Naive B cell (primary cell): ENCODE measurements around the gene TBC1D23. TPM values are rescaled to one million over a fixed set of nuclear protein-coding genes. Genes with fewer than 3 reads are reported as not detected.
A peak's percentile ranks its signal among the peaks of the same experiment; 100 is the strongest.
"Not testable (repeated sequence)": the region's sequence is repeated elsewhere in the genome, so short reads cannot be mapped to it uniquely, and the experiment has no call there.

Experiments used
- ATAC-seq, 2 donors: fragments of 150-1000 bp; cut with Tn5 transposase; 2 replicates each; pipeline ENCODE4 v1.10.0; 2021; ENCODE audit warnings: low read depth in 2 of 2, mild to moderate bottlenecking in 2 of 2, moderate library complexity in 2 of 2
- DNase-seq: peaks from one replicate; pipeline ENCODE4 v3.0.0; 2022
- H3K27ac Mint-ChIP-seq, 6 donors: one replicate each; pipeline ENCODE4 v1.8.0; 2020 to 2022; ENCODE audit warnings: mild to moderate bottlenecking in 6 of 6, mixed read lengths in 6 of 6, moderate library complexity in 5 of 6, inconsistent platforms in 2 of 6
- H3K27me3 Mint-ChIP-seq, 3 donors: one replicate each; pipeline ENCODE4 v1.8.0; 2021 to 2022; ENCODE audit warnings: mixed read lengths in 3 of 3, mild to moderate bottlenecking in 1 of 3
- H3K36me3 Mint-ChIP-seq, 2 donors: one replicate each; pipeline ENCODE4 v1.8.0; 2020 to 2022; ENCODE audit warnings: mixed read lengths in 2 of 2, inconsistent platforms in 1 of 2, mild to moderate bottlenecking in 1 of 2
- H3K4me1 Mint-ChIP-seq, 3 donors: one replicate each; pipeline ENCODE4 v1.8.0; 2020 to 2022; ENCODE audit warnings: mixed read lengths in 3 of 3, inconsistent platforms in 1 of 3, mild to moderate bottlenecking in 1 of 3, moderate library complexity in 1 of 3
- H3K4me3 Mint-ChIP-seq, 8 donors: one replicate each; pipeline ENCODE4 v1.8.0; 2020 to 2022; ENCODE audit warnings: mild to moderate bottlenecking in 8 of 8, mixed read lengths in 8 of 8, moderate library complexity in 8 of 8, inconsistent platforms in 2 of 8
- H3K9me3 Mint-ChIP-seq, 7 donors: one replicate each; pipeline ENCODE4 v1.8.0; 2020 to 2022; ENCODE audit warnings: mixed read lengths in 7 of 7, mild to moderate bottlenecking in 5 of 7, inconsistent platforms in 2 of 7, moderate library complexity in 1 of 7
- polyA plus RNA-seq, 6 donors: library from polyadenylated mRNA; unstranded; fragments of 300-500 nt; fragmentation: Illumina TruSeq; gene quantifications; one replicate each; pipeline ENCODE4 v1.2.3, GENCODE V29; 2021; ENCODE audit warnings: low read depth in 6 of 6

Gene TBC1D23
- polyA plus RNA-seq, 6 donors from 2014 or later = 10.9 to 23.4 (median 18.0) TPM

GRCh38 chr3:100329800-100330489, 69.2 kb downstream of the TBC1D23 start:
- H3K4me1 Mint-ChIP-seq = peaks cover 4 to 13% (median 8%) of the 10 kb centered on the region in 3 donors
- H3K4me3 Mint-ChIP-seq = no peak overlapping the region
- peaks cover 0 to 10% (median 5%) of the 10 kb centered on the region in 7 donors for H3K9me3 Mint-ChIP-seq
- no peak overlapping the region for H3K27ac Mint-ChIP-seq
- H3K27me3 Mint-ChIP-seq = no peaks in the 10 kb centered on the region
- H3K36me3 Mint-ChIP-seq = peaks cover 0 to 17% of the 10 kb centered on the region in 2 donors
- DNase-seq (no peak), ATAC-seq (no peak)

GRCh38 chr3:100330651-100331050, 69.9 kb downstream of the TBC1D23 start:
- H3K27ac Mint-ChIP-seq = no peak overlapping the region
- ATAC-seq = no peak
- no peak overlapping the region for H3K4me3 Mint-ChIP-seq
- no peaks in the 10 kb centered on the region for H3K27me3 Mint-ChIP-seq
- peaks cover 11 to 20% (median 15%) of the 10 kb centered on the region in 3 donors for H3K4me1 Mint-ChIP-seq
- no peak for DNase-seq
- peaks cover 0 to 16% of the 10 kb centered on the region in 2 donors for H3K36me3 Mint-ChIP-seq
- peaks cover 0 to 10% (median 5%) of the 10 kb centered on the region in 7 donors for H3K9me3 Mint-ChIP-seq

- peaks cover 16 to 28% (median 20%) of the 10 kb centered on the region in 3 donors for H3K4me1 Mint-ChIP-seq
- no peak overlapping the region for H3K27ac Mint-ChIP-seq
- H3K36me3 Mint-ChIP-seq = peaks cover 0 to 10% of the 10 kb centered on the region in 2 donors
- peak overlapping the region in 2 of 8 donors; percentile 23 to 68 for H3K4me3 Mint-ChIP-seq
- peaks cover 0 to 10% (median 5%) of the 10 kb centered on the region in 7 donors for H3K9me3 Mint-ChIP-seq
- DNase-seq = no peak
- ATAC-seq = no peak
- no peaks in the 10 kb centered on the region for H3K27me3 Mint-ChIP-seq
Observed at GRCh38 chr3:100331660-100332059, 70.9 kb downstream of the TBC1D23 start.

GRCh38 chr3:100333051-100333450, 72.3 kb downstream of the TBC1D23 start:
- DNase-seq (no peak), ATAC-seq (no peak)
- Mint-ChIP-seq H3K9me3 (no peaks in the 10 kb centered on the region), H3K4me3 (peak overlapping the region in 4 of 8 donors; percentile 29 to 97 (median 92)), H3K27ac (peak overlapping the region in 2 of 6 donors; percentile 89 to 90), H3K4me1 (peaks cover 16 to 28% (median 20%) of the 10 kb centered on the region in 3 donors), H3K27me3 (no peaks in the 10 kb centered on the region), H3K36me3 (no peaks in the 10 kb centered on the region)

- Mint-ChIP-seq H3K36me3 (peaks cover 3% of the 10 kb centered on the region in 2 donors), H3K9me3 (no peaks in the 10 kb centered on the region), H3K27ac (peak overlapping the region; percentile 62 to 94 (median 90)), H3K4me3 (peak overlapping the region; percentile 84 to 97 (median 92)), H3K4me1 (peaks cover 16 to 28% (median 20%) of the 10 kb centered on the region in 3 donors), H3K27me3 (no peaks in the 10 kb centered on the region)
- ATAC-seq (no peak), DNase-seq (no peak)
Observed at GRCh38 chr3:100333970-100334487, 73.2 kb downstream of the TBC1D23 start.

GRCh38 chr3:100334488-100335351, 73.9 kb downstream of the TBC1D23 start, which contains the start of gene NIT2:
TSS of gene NIT2 (plus strand) at chr3:100334757. CDS start at chr3:100334792, 35 bp downstream.
- peak within 1 kb of the TSS; percentile 90 to 98 (median 94) for H3K27ac Mint-ChIP-seq
- DNase-seq (peak; percentile 78), ATAC-seq (peak; percentile 94 to 95)
- H3K27me3 Mint-ChIP-seq = no peaks in the 10 kb centered on the region
- no peaks in the 10 kb centered on the region for H3K9me3 Mint-ChIP-seq
- H3K4me1 Mint-ChIP-seq = peaks cover 16 to 28% (median 20%) of the 10 kb centered on the region in 3 donors
- peaks cover 6 to 7% of the 10 kb centered on the region in 2 donors for H3K36me3 Mint-ChIP-seq
- H3K4me3 Mint-ChIP-seq = peak within 1 kb of the TSS; percentile 91 to 97 (median 94)

- Mint-ChIP-seq H3K4me1 (peaks cover 16 to 28% (median 20%) of the 10 kb centered on the region in 3 donors), H3K27ac (peak overlapping the region; percentile 78 to 98 (median 94)), H3K9me3 (no peaks in the 10 kb centered on the region), H3K4me3 (peak overlapping the region; percentile 91 to 97 (median 94)), H3K27me3 (no peaks in the 10 kb centered on the region), H3K36me3 (peaks cover 6 to 8% of the 10 kb centered on the region in 2 donors)
- ATAC-seq (peak; percentile 52 to 63), DNase-seq (peak; percentile 25)
Observed at GRCh38 chr3:100335434-100335833, 74.6 kb downstream of the TBC1D23 start.

GRCh38 chr3:100336229-100336628, 75.4 kb downstream of the TBC1D23 start:
- H3K36me3 Mint-ChIP-seq = peaks cover 13 to 15% of the 10 kb centered on the region in 2 donors
- DNase-seq, H3K27me3 Mint-ChIP-seq, ATAC-seq, H3K9me3 Mint-ChIP-seq: not testable (repeated sequence)
- peak overlapping the region in 1 of 6 donors; percentile 90 for H3K27ac Mint-ChIP-seq
- H3K4me1 Mint-ChIP-seq = peaks cover 16 to 28% (median 20%) of the 10 kb centered on the region in 3 donors
- peak overlapping the region in 5 of 8 donors; percentile 17 to 97 (median 91) for H3K4me3 Mint-ChIP-seq

GRCh38 chr3:100338911-100339310, 78.1 kb downstream of the TBC1D23 start:
- Mint-ChIP-seq H3K4me1 (peaks cover 15 to 21% (median 19%) of the 10 kb centered on the region in 3 donors), H3K27ac (peak overlapping the region in 1 of 6 donors; percentile 65), H3K9me3 (peaks cover 0 to 6% (median 0%) of the 10 kb centered on the region in 7 donors), H3K27me3 (no peaks in the 10 kb centered on the region), H3K4me3 (peak overlapping the region in 1 of 8 donors; percentile 45), H3K36me3 (peaks cover 34 to 36% of the 10 kb centered on the region in 2 donors)
- no peak for DNase-seq
- ATAC-seq = no peak

- H3K4me3 Mint-ChIP-seq = no peak overlapping the region
- peaks cover 12 to 15% (median 13%) of the 10 kb centered on the region in 3 donors for H3K4me1 Mint-ChIP-seq
- H3K9me3 Mint-ChIP-seq = peaks cover 0 to 6% (median 0%) of the 10 kb centered on the region in 7 donors
- no peaks in the 10 kb centered on the region for H3K27me3 Mint-ChIP-seq
- peaks cover 39 to 45% of the 10 kb centered on the region in 2 donors for H3K36me3 Mint-ChIP-seq
- ATAC-seq (no peak), DNase-seq (no peak)
- H3K27ac Mint-ChIP-seq = no peak overlapping the region
Observed at GRCh38 chr3:100339786-100340185, 79.0 kb downstream of the TBC1D23 start.

GRCh38 chr3:100340527-100340926, 79.7 kb downstream of the TBC1D23 start:
- Mint-ChIP-seq H3K4me1 (peaks cover 6 to 9% (median 6%) of the 10 kb centered on the region in 3 donors), H3K27me3 (no peaks in the 10 kb centered on the region), H3K4me3 (no peak overlapping the region), H3K27ac (no peak overlapping the region), H3K36me3 (peaks cover 43 to 47% of the 10 kb centered on the region in 2 donors), H3K9me3 (peaks cover 0 to 6% (median 0%) of the 10 kb centered on the region in 7 donors)
- DNase-seq (no peak), ATAC-seq (no peak)

GRCh38 chr3:100348727-100349126, 87.9 kb downstream of the TBC1D23 start:
- Mint-ChIP-seq H3K27ac (no peak overlapping the region), H3K4me3 (no peak overlapping the region), H3K9me3 (no peaks in the 10 kb centered on the region), H3K4me1 (no peaks in the 10 kb centered on the region), H3K27me3 (no peaks in the 10 kb centered on the region), H3K36me3 (peaks cover 33 to 46% of the 10 kb centered on the region in 2 donors)
- ATAC-seq (no peak), DNase-seq (no peak)

GRCh38 chr3:100351770-100352169, 91.0 kb downstream of the TBC1D23 start:
- not testable (repeated sequence) for H3K27ac Mint-ChIP-seq, H3K27me3 Mint-ChIP-seq

More at GRCh38 chr3:100351770-100352169, 91.0 kb downstream of the TBC1D23 start:
- not testable (repeated sequence) for H3K9me3 Mint-ChIP-seq, ATAC-seq, H3K4me1 Mint-ChIP-seq, H3K4me3 Mint-ChIP-seq, DNase-seq
- peaks cover 28 to 30% of the 10 kb centered on the region in 2 donors for H3K36me3 Mint-ChIP-seq
